ENCODE results near the gene ZNF135.

The ZNF135 gene

GRCh38 chr19:58047672-58048071 lies 11.4 kb upstream of the ZNF135 start:
- Histone ChIP-seq H3K9ac (no peak overlapping the region), H2AFZ (ENCODE audit: low read depth) (no peak overlapping the region), H3K4me2 (no peak overlapping the region), H4K20me1 (ENCODE audit: insufficient read depth) (no peaks in the 10 kb centered on the region), H3K4me1 (ENCODE audit: low read depth, poor library complexity, severe bottlenecking) (no peaks in the 10 kb centered on the region), H3K4me3 (IDR thresholded peaks at IDR 0.05; ENCODE audit: insufficient read depth, low read depth, low read length) (no peak overlapping the region), H3K79me2 (ENCODE audit: insufficient read depth, low read depth) (no peaks in the 10 kb centered on the region), H3K27ac (no peak overlapping the region), H3K27me3 (ENCODE audit: insufficient read depth, low read depth) (peaks cover 2% of the 10 kb centered on the region; the same call in 1 of the 2 replicates), H3K36me3 (ENCODE audit: insufficient read depth) (no peaks in the 10 kb centered on the region)
- no peak for TF ChIP-seq CTCF (conservative IDR thresholded peaks at IDR 0.05; ENCODE audit: low read depth, low read length)

- no peak overlapping the region for H3K4me2 ChIP-seq
- no peaks in the 10 kb centered on the region for H3K79me2 ChIP-seq (ENCODE audit: insufficient read depth, low read depth)
- no peak overlapping the region for H2AFZ ChIP-seq (ENCODE audit: low read depth)
- H3K27me3 ChIP-seq (ENCODE audit: insufficient read depth, low read depth) = no peaks in the 10 kb centered on the region; the same call in 1 of the 2 replicates
- H4K20me1 ChIP-seq (ENCODE audit: insufficient read depth) = no peaks in the 10 kb centered on the region
- no peaks in the 10 kb centered on the region for H3K4me1 ChIP-seq (ENCODE audit: low read depth, poor library complexity, severe bottlenecking)
- no peak overlapping the region for H3K9ac ChIP-seq
- H3K4me3 ChIP-seq (IDR thresholded peaks at IDR 0.05; ENCODE audit: insufficient read depth, low read depth, low read length) = no peak overlapping the region
- TF ChIP-seq CTCF (conservative IDR thresholded peaks at IDR 0.05; ENCODE audit: low read depth, low read length) = no peak
- H3K36me3 ChIP-seq (ENCODE audit: insufficient read depth) = no peaks in the 10 kb centered on the region
- H3K27ac ChIP-seq = no peak overlapping the region
These were observed 6.8 kb upstream of the ZNF135 start for GRCh38 chr19:58052256-58052655.

DNA sequence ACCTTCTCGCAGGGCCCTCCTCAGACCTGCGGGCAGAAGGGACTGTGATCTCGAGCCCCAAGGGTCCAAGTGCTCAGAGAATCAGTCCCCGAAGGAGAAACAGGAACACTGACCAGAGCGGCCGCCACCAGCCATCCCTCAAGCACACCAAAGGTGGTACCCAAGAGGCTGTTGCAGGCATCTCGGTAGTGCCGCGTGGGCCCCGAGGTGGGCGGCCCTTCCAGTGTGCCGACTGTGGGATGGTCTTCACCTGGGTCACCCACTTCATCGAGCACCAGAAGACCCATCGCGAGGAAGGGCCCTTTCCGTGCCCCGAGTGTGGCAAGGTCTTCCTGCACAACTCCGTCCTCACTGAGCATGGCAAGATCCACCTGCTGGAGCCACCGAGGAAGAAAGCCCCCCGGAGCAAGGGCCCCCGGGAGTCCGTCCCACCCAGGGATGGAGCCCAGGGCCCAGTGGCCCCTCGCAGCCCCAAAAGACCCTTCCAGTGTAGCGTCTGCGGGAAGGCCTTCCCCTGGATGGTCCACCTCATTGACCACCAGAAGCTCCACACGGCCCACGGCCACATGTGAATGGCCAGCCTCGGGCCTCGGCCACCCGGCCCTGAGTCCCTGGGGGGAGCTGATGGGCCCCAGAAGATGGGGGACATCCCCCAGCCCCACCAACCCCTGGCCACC lies 5.5 kb upstream of the ZNF135 start:
- Histone ChIP-seq H3K4me2 (no peak overlapping the region), H3K27me3 (ENCODE audit: insufficient read depth, low read depth) (no peaks in the 10 kb centered on the region; the same call in 1 of the 2 replicates), H3K4me3 (IDR thresholded peaks at IDR 0.05; ENCODE audit: insufficient read depth, low read depth, low read length) (no peak overlapping the region), H3K9ac (no peak overlapping the region), H4K20me1 (ENCODE audit: insufficient read depth) (no peaks in the 10 kb centered on the region), H3K4me1 (ENCODE audit: low read depth, poor library complexity, severe bottlenecking) (no peaks in the 10 kb centered on the region), H2AFZ (ENCODE audit: low read depth) (no peak overlapping the region), H3K27ac (no peak overlapping the region), H3K36me3 (ENCODE audit: insufficient read depth) (no peaks in the 10 kb centered on the region), H3K79me2 (ENCODE audit: insufficient read depth, low read depth) (no peaks in the 10 kb centered on the region)
- TF ChIP-seq CTCF (conservative IDR thresholded peaks at IDR 0.05; ENCODE audit: low read depth, low read length) = no peak

DNA sequence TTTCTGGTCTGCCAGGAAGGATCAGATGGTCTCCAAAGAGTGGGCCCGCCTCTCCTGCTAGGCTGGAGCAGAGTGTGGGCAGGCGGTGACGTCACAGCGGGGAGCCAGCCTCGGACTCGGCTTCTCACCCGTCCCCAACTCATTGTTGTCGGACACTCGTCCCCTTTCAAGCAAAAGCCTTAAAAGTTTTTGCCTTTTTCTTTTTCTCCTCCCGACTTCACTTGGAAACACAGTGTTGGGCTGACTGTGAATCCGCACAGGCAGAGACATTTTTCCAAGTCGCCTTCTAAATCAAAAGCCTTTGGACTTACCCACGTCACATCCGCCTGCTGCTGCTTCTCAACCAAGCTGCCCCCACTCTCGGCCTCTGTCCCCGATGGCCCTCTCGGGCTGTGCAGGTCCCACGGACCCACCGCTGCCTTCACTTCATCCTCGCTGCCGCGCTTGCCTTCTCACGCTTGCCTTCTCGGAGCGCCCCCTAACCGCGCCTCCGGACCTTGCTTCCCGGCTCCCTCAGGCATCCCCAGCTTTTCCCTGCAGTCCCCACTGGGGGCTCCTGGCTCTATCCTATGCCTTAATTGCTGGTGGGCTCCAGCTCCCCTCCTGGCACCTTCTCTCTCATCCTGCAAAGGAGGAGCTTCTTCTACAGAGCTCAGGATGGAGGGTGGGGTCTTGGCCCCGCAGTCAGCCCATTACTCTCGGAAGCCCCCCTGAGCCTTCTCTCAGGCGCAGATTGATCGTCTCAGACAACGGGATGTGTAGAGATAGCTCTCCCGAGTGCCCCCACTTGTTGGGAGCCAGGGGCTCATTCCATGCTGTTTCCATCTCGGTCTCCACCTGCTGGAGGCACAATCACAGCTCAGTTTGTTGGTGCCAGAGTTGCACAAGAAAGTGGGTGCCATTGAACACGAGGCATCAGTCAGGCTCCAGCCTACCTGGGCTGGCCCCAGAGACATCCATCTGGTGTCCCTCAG lies 3.9 kb upstream of the ZNF135 start:
- no peak for TF ChIP-seq CTCF (conservative IDR thresholded peaks at IDR 0.05; ENCODE audit: low read depth, low read length)
- Histone ChIP-seq H4K20me1 (ENCODE audit: insufficient read depth) (no peaks in the 10 kb centered on the region), H3K4me2 (no peak overlapping the region), H3K36me3 (ENCODE audit: insufficient read depth) (no peaks in the 10 kb centered on the region), H3K27ac (no peak overlapping the region), H3K79me2 (ENCODE audit: insufficient read depth, low read depth) (no peaks in the 10 kb centered on the region), H3K4me3 (IDR thresholded peaks at IDR 0.05; ENCODE audit: insufficient read depth, low read depth, low read length) (no peak overlapping the region), H3K27me3 (ENCODE audit: insufficient read depth, low read depth) (no peaks in the 10 kb centered on the region; the same call in 1 of the 2 replicates), H3K9ac (no peak overlapping the region), H3K4me1 (ENCODE audit: low read depth, poor library complexity, severe bottlenecking) (no peaks in the 10 kb centered on the region), H2AFZ (ENCODE audit: low read depth) (no peak overlapping the region)

Data from KMS-11 (cell line).